ENCODE measurements around the gene MAML1. TPM values are rescaled to one million over a fixed set of nuclear protein-coding genes. Genes with fewer than 3 reads are reported as not detected.

The MAML1 gene
- total and polyA plus RNA-seq, 4 donors = 2.2 to 7.6 (median 6.3) TPM

GRCh38 chr5:179825655-179826182, 93.1 kb downstream of the MAML1 start:
- Histone ChIP-seq H3K4me3 (ENCODE audit: low read depth in 1 of 3, low read length in 3 of 3) (no peak overlapping the region), H3K9ac (ENCODE audit: low read depth in 1 of 2, low read length in 2 of 2) (no peak overlapping the region), H3K36me3 (ENCODE audit: control insufficient read depth in 4 of 4, insufficient read depth in 3 of 4, low read depth in 1 of 4, low read length in 3 of 4) (peaks cover 24 to 52% (median 47%) of the 10 kb centered on the region in 4 donors), H3K9me3 (ENCODE audit: control insufficient read depth in 4 of 4, low read length in 3 of 4) (no peaks in the 10 kb centered on the region), H3K27ac (ENCODE audit: low read depth in 1 of 2, low read length in 2 of 2) (no peak overlapping the region), H3K4me1 (ENCODE audit: control insufficient read depth in 4 of 4, insufficient read depth in 4 of 4, low read length in 3 of 4) (peaks cover 11 to 59% (median 48%) of the 10 kb centered on the region in 4 donors), H3K27me3 (ENCODE audit: control insufficient read depth in 4 of 4, insufficient read depth in 4 of 4, low read length in 3 of 4) (no peaks in the 10 kb centered on the region)
- DNase-seq (ENCODE audit: low spot score) = no peak
- TF ChIP-seq TAF1 (conservative IDR thresholded peaks at IDR 0.05) (no peak), FOXA1 (IDR thresholded peaks at IDR 0.05) (no peak), CTCF (IDR thresholded peaks at IDR 0.05; ENCODE audit: low read depth, low read length, missing input control) (peak; percentile 8), ZBTB33 (IDR thresholded peaks at IDR 0.05) (no peak), RXRA (IDR thresholded peaks at IDR 0.05) (peak in 1 of 2 donors; percentile 11), HNF4A (conservative IDR thresholded peaks at IDR 0.05) (peak; percentile 42 to 53), RAD21 (IDR thresholded peaks at IDR 0.05) (peak; percentile 9 to 60), SP1 (IDR thresholded peaks at IDR 0.05) (peak; percentile 47), MAX (IDR thresholded peaks at IDR 0.05) (no peak), JUND (IDR thresholded peaks at IDR 0.05) (no peak), HNF4G (IDR thresholded peaks at IDR 0.05) (no peak), YY1 (IDR thresholded peaks at IDR 0.05) (no peak), EGR1 (IDR thresholded peaks at IDR 0.05; ENCODE audit: low read depth in 2 of 2) (no peak), NR2F2 (IDR thresholded peaks at IDR 0.05) (no peak), REST (IDR thresholded peaks at IDR 0.05) (no peak), FOXA2 (IDR thresholded peaks at IDR 0.05) (no peak)
- 48% methylated on average over 13 of the region's 13 CpGs for WGBS

Small RNA genes lying within 50 kb of the gene (small RNA-seq; reads per million reads assigned to genes)
- not detected for gene MIR1229

Other genes with a start within 250 kb of the MAML1 start
- gene RUFY1, start 182.3 kb upstream of the MAML1 start, total RNA-seq = 10 to 100 TPM; 21.6 to 25.2 TPM
- 10 to 100 TPM; 11.6 to 14.9 TPM for gene RUFY1, start 182.3 kb upstream of the MAML1 start, polyA plus RNA-seq
- 100 to 1,000 TPM; 505 to 583 TPM for gene HNRNPH1, start 109.2 kb upstream of the MAML1 start, total RNA-seq
- 100 to 1,000 TPM; 102 to 191 TPM for gene HNRNPH1, start 109.2 kb upstream of the MAML1 start, polyA plus RNA-seq
- not detected for gene CBY3, start 51.8 kb upstream of the MAML1 start, total RNA-seq
- not detected for gene CBY3, start 51.8 kb upstream of the MAML1 start, polyA plus RNA-seq
- gene CANX, start 33.9 kb upstream of the MAML1 start, total RNA-seq = 100 to 1,000 TPM; 362 to 628 TPM
- gene CANX, start 33.9 kb upstream of the MAML1 start, polyA plus RNA-seq = 100 to 1,000 TPM; 129 to 266 TPM
- 1 to 10 TPM; 1.3 to 1.8 TPM for gene LTC4S, start 61.2 kb downstream of the MAML1 start, total RNA-seq
- 1 to 10 TPM; 2.4 to 3.3 TPM for gene LTC4S, start 61.2 kb downstream of the MAML1 start, polyA plus RNA-seq
- gene MGAT4B, start 74.0 kb downstream of the MAML1 start, total RNA-seq = 100 to 1,000 TPM in 1 of 2 donors, 10 to 100 TPM in 1; 42.0 to 120 TPM
- gene MGAT4B, start 74.0 kb downstream of the MAML1 start, polyA plus RNA-seq = 100 to 1,000 TPM in 1 of 2 donors, 10 to 100 TPM in 1; 47.8 to 156 TPM
- gene SQSTM1, start 88.1 kb downstream of the MAML1 start, total RNA-seq = 100 to 1,000 TPM; 127 to 208 TPM
- 100 to 1,000 TPM; 303 to 330 TPM for gene SQSTM1, start 88.1 kb downstream of the MAML1 start, polyA plus RNA-seq
- gene MRNIP, start 126.0 kb downstream of the MAML1 start, total RNA-seq = 10 to 100 TPM in 1 of 2 donors, 1 to 10 TPM in 1; 5.4 to 12.0 TPM
- 1 to 10 TPM; 7.1 to 7.6 TPM for gene MRNIP, start 126.0 kb downstream of the MAML1 start, polyA plus RNA-seq
- 10 to 100 TPM; 23.1 to 55.4 TPM for gene TBC1D9B, start 175.1 kb downstream of the MAML1 start, total RNA-seq
- gene TBC1D9B, start 175.1 kb downstream of the MAML1 start, polyA plus RNA-seq = 10 to 100 TPM; 32.3 to 45.1 TPM